ENCODE measurements around the gene AGFG2.

The AGFG2 gene

GRCh38 chr7:100588438-100588837 lies 49.4 kb downstream of the AGFG2 start:
- DNase-seq = no peak

GRCh38 chr7:100589341-100589947 lies 50.4 kb downstream of the AGFG2 start:
- DNase-seq = no peak

DNA sequence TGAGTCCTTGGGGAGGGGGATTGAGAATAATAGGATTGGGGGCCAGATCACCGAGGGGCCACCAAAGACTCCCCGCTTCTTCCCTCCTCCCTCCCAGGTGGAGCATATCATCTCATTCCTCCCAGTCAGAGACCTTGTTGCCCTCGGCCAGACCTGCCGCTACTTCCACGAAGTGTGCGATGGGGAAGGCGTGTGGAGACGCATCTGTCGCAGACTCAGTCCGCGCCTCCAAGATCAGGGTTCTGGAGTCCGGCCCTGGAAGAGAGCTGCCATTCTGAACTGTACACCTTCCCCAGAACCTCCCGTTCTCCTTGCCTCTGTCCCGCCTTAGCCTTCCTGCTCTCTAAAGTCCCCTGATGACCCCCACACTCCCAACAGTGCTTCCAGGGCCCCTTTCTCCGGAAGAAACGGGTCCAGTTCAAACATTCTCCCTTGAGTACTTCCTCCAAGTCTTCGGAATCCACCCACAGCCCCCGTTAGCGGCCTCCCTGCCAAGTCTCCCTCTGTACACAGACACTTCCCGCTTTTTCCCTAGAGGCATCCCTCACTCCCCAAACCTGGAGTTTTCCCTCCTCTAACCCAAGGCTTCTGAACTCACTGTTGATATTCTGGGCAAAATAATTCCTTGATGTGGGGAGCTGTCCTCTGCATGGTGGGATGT lies 51.2 kb downstream of the AGFG2 start:
- no peak for DNase-seq

DNA sequence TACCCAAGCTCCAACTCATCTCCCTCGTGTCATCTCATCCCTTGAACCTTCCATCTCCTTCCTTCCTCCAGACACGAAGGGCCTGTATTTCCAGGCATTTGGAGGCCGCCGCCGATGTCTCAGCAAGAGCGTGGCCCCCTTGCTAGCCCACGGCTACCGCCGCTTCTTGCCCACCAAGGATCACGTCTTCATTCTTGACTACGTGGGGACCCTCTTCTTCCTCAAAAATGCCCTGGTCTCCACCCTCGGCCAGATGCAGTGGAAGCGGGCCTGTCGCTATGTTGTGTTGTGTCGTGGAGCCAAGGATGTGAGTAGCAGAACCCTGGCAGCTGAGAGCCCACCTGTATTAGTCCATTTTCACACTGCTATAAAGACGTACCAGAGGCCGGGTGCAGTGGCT lies 52.6 kb downstream of the AGFG2 start:
- DNase-seq = no peak

GRCh38 chr7:100595188-100595587 lies 56.2 kb downstream of the AGFG2 start:
- no peak for DNase-seq

DNA sequence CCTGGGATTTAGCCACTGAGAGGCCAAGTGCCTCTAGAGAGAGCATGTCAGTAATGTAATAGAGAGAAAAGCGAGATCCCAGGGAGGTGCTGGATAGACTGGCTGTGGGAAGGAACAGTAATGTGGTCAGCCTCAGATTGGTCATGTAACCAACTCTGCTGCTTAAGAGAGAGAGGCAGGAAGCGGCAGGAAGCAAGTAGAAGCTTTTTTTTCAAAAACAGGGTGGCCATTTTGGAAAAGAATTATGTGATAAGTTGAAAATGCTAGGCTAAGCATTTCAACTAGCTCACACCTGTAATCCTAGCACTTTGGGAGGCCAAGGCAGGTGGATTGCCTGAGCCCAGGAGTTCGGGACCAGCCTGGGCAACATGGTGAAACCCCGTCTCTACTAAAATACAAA lies 59.4 kb downstream of the AGFG2 start:
- no peak for DNase-seq

GRCh38 chr7:100599911-100600729 lies 61.1 kb downstream of the AGFG2 start:
- DNase-seq = no peak

DNA sequence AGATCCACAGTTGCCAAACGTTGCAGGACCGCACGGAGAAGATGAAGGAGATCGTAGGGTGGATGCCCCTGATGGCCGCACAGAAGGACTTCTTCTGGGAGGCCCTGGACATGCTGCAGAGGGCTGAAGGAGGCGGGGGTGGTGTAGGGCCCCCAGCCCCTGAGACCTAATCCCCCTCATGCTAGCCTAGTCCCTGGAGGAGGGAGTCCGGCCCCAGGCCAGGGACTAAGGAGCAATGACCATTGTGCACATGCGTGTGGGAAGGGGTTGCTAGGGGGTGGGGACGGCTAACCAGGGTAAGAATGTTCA lies 61.7 kb downstream of the AGFG2 start:
- no peak for DNase-seq

DNA sequence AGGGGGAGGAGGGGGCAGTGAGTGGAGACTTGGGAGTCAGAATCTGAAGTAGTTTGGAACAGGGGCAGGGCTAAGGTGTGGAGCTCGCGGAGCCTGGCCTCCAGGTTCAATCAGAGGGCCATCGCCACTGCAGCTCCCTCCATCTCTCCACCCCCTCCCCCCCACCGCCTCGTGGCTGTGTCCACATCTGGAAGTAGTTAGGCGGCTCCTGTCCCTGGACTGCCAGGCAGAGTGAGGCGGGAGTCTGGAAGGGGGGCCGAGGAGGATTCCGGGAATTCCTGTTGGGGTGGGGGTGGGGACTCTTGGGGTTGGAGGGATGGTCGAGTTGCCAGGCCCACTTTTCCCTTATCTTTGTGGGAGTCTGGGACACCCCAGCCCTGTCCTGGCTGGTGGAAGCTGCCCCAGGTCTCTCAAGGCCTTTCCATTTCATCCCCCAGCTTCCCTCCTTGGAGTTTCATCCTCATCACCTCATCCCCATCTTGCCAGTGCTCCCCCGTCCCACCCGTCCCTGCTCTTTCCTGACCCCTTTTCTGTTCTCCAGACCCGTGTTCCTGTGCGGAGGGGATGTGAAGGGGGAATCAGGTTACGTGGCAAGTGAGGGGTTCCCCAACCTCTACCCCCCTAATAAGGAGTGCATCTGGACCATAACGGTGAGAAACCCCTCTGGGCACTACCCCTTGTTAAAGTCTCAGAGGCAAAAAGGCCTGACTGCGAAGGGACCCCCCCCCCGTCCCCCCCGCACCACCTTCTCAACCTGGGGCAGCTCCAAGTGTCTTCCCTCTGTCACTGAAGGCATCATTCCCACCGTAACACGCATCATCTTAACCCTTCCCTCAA lies 64.1 kb downstream of the AGFG2 start:
- no peak for DNase-seq

DNA sequence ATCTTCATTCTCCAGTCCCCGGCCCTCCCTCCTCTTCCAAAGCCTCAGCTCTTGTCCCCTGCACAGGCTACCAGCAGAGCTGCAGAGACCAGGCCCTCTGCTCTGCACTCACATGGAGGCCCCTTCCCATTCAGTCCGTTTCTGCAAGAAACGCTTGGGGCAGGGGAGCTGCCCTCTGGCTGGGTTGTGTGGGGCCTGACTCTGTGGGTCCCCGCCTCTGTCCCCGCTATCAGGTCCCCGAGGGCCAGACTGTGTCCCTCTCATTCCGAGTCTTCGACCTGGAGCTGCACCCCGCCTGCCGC lies 64.7 kb downstream of the AGFG2 start:
- DNase-seq = no peak

- peak; percentile 87 for DNase-seq
Observed at GRCh38 chr7:100604028-100604975, 65.3 kb downstream of the AGFG2 start.

DNA sequence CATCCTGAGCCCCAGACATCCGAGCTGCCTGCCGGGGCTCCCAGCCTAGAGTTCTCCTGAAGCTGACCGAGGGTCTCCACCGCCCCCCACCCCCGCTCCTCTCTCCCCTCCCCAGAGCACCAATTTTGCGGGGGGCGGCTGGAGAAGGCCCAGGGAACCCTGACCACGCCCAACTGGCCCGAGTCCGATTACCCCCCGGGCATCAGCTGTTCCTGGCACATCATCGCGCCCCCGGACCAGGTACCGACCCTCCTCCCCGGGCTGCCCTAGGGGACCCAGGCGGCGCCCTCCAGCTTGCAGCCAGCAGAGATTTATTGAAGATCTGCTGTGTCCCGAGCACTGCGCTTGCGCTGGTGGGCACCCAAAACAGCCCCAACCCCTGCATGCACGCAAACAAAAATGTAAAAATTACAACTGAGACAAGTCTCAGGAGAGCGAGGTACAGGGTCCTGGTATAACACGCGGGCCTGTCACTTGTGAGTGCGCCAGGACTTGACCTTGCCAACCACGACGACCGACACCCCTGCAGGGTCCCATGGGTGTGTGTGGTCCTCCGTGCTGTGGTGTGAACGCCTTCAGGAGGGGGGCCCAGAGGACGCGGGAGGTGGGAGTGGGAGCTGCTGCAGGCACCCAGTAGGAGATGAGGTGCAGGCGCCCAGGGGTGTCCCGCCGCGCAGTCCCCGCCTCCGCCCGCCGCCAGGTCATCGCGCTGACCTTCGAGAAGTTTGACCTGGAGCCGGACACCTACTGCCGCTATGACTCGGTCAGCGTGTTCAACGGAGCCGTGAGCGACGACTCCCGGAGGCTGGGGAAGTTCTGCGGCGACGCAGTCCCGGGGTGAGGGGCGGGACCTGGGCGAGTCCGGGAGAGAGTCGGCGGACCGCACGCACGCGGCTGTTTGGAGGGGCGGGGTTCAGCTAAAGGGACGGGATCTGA lies 66.2 kb downstream of the AGFG2 start:
- peak; percentile 31 for DNase-seq

GRCh38 chr7:100606313-100606712 lies 67.3 kb downstream of the AGFG2 start:
- DNase-seq = no peak

DNA sequence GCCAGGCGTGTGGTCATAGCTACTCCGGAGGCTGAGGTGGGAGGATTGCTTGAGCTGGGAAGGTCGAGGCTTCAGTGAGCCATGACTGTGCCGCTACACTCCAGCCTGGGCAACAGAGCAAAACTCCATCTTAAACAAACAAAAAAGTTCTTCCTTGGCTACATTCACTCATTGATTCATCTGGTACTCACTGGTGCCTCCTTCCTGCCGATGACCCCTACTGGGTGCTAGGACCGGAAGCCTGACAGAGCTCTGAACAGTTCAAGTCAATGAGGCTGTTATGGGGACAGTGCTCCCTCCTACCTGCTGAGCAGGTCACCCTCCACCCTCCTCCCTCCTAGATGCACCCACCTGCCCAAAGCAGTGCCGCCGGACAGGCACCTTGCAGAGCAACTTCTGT lies 68.1 kb downstream of the AGFG2 start:
- DNase-seq = no peak

DNA sequence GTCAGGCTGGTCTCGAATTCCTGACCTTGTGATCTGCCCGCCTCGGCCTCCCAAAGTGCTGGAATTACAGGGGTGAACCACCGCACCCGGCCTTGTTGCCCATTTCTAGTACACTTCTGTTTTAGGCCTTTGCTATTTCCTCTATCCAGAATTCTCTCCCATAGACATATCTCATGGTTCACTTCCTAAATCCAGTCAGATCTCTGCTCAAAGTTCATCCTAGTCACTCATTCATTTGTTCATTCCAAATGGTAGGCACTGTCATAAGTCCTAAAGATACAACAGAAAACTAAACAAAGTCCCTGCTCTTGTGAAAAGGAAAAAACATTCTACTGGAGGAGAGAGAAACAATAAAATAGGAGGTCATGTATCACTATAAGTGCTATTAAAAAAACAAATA lies 71.0 kb downstream of the AGFG2 start:
- no peak for DNase-seq

DNA sequence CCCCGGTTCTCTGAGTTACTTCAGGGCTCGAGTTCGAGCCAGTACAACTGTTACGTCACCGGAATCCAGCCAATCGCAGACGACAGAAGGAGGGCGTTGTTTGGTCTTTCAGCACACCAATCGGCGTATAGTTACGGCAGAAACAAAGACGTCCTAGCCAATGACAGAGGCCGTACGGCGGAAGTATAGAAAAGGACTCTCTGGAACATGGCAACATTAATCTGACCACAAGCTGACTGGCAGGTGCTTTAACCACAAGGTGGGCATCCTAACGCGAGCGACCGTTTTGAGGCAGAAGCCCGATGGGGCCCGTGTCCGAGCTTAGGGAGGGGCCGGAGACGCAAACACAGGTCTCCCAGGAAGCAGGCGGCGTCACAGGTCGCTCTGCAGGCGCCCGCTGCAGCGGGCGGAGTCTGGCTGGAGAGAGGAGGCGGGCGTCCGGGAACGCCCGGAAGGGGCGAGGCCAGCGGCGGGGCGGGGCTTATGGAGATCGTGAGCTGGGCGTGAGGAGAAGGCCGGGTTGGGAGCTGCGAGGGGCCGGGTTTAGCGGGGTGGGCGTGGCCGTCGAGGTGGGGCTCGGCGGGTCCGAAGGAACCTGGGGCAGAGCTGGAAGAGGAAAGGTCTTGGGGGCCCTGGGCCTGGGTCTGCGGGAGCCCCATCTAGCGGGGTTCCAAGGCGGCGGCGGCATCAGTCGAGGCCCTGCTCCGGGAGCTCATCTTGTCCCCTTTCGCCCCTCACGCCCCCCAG lies 73.2 kb downstream of the AGFG2 start, which contains the start of gene MOSPD3:
Gene MOSPD3 (plus strand): TSS at position 558 of the 747 bp plus-strand sequence. CDS start 252 bp downstream, outside the sequence.
- peak; percentile 95 for DNase-seq

DNA sequence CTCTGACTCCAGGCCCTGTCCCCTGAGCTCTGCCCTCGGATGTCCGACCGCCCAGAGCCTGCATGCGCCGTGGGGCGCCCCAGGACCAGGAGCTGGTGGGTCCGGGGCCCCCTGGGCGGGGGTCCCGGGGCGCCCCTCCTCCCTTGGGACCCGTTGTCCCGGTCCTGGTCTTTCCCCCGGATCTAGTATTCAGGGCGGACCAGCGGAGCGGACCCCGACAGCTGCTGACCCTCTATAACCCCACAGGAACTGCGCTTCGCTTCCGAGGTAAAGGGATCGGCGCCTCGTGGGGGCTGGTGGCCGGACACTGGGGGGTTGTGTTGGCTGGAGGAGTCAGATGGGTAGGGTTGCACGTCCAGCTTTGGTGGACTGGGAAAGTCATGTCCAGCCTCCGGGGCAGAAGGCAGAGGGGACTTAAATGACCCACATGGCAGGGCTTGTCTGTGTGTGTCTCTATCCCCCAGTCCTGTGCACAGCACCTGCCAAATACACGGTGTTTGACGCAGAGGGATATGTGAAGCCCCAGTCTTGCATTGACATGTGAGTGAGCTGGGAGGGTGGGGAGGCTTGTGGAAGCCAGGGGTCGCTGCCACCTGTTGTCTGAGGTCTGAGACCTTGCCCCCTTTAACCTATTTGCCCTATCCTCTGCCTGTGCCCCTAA lies 73.9 kb downstream of the AGFG2 start:
- no peak for DNase-seq

- DNase-seq = no peak
Observed at GRCh38 chr7:100613412-100614175, 74.6 kb downstream of the AGFG2 start.

- no peak for DNase-seq
Observed at GRCh38 chr7:100614308-100614861, 75.4 kb downstream of the AGFG2 start.
